ENCODE measurements around the gene SURF6. TPM values are rescaled to one million over a fixed set of nuclear protein-coding genes. Genes with fewer than 3 reads are reported as not detected.
"Not testable (repeated sequence)": the region's sequence is repeated elsewhere in the genome, so short reads cannot be mapped to it uniquely, and the experiment has no call there.

The SURF6 gene
- total and polyA plus RNA-seq, 7 donors, result 13.9 to 43.1 (median 20.1) TPM

- Histone ChIP-seq H3K27me3 (no peaks in the 10 kb centered on the region), H3K4me3 (no peak overlapping the region), H3K36me3 (no peaks in the 10 kb centered on the region), H3K4me1 (no peaks in the 10 kb centered on the region), H3K9me3 (no peaks in the 10 kb centered on the region), H3K27ac (no peak overlapping the region)
- TF ChIP-seq CTCF (IDR thresholded peaks at IDR 0.05), result no peak
- TF ChIP-seq POLR2AphosphoS5 (IDR thresholded peaks at IDR 0.05), result no peak
- TF ChIP-seq POLR2A (IDR thresholded peaks at IDR 0.05), result no peak
- TF ChIP-seq EP300 (IDR thresholded peaks at IDR 0.05), result no peak
- intact Hi-C loops (cut with DNase I), result no loop called here
- 73 to 89% methylated on average over 14 of the region's 14 CpGs for WGBS, 2 donors
- DNase-seq, result no peak
Observed at GRCh38 chr9:133322701-133323100, 13.3 kb downstream of the SURF6 start.

- intact Hi-C loops (cut with DNase I), result no loop called here
- no peaks in the 10 kb centered on the region for H3K27me3 ChIP-seq
- no peak for TF ChIP-seq POLR2AphosphoS5 (IDR thresholded peaks at IDR 0.05)
- TF ChIP-seq POLR2A (IDR thresholded peaks at IDR 0.05), result no peak
- no peak for TF ChIP-seq CTCF (IDR thresholded peaks at IDR 0.05)
- TF ChIP-seq EP300 (IDR thresholded peaks at IDR 0.05), result no peak
- no peaks in the 10 kb centered on the region for H3K36me3 ChIP-seq
- no peak overlapping the region for H3K27ac ChIP-seq
- no peak overlapping the region for H3K4me3 ChIP-seq
- WGBS, 2 donors, result 88 to 93% methylated on average over 13 of the region's 13 CpGs
- no peaks in the 10 kb centered on the region for H3K4me1 ChIP-seq
- DNase-seq, result peak; percentile 56
- H3K9me3 ChIP-seq, result no peaks in the 10 kb centered on the region
Observed at GRCh38 chr9:133321411-133321935, 14.5 kb downstream of the SURF6 start.

- intact Hi-C loops (cut with DNase I), result no loop called here
Observed at GRCh38 chr9:133320421-133320881, 15.5 kb downstream of the SURF6 start.

GRCh38 chr9:133317551-133317950, 18.4 kb downstream of the SURF6 start:
- H3K27me3 ChIP-seq; H3K27ac ChIP-seq; H3K36me3 ChIP-seq; H3K9me3 ChIP-seq; H3K4me3 ChIP-seq; H3K4me1 ChIP-seq; intact Hi-C loops (cut with DNase I): not testable (repeated sequence)
- 85 to 87% methylated on average over 13 of the region's 13 CpGs for WGBS, 2 donors
- peak; percentile 39 for DNase-seq

More at GRCh38 chr9:133320421-133320881, 15.5 kb downstream of the SURF6 start:
- Histone ChIP-seq H3K27ac (no peak overlapping the region), H3K27me3 (no peaks in the 10 kb centered on the region), H3K4me3 (no peak overlapping the region), H3K9me3 (no peaks in the 10 kb centered on the region), H3K4me1 (no peaks in the 10 kb centered on the region), H3K36me3 (no peaks in the 10 kb centered on the region)
- WGBS, 2 donors, result 86 to 87% methylated on average over 13 of the region's 13 CpGs
- DNase-seq, result peak; percentile 41
- TF ChIP-seq EP300 (IDR thresholded peaks at IDR 0.05) (no peak), POLR2A (IDR thresholded peaks at IDR 0.05) (no peak), POLR2AphosphoS5 (IDR thresholded peaks at IDR 0.05) (no peak), CTCF (IDR thresholded peaks at IDR 0.05) (no peak)

- no peak overlapping the region for H3K4me3 ChIP-seq
- no peaks in the 10 kb centered on the region for H3K36me3 ChIP-seq
- H3K4me1 ChIP-seq, result no peaks in the 10 kb centered on the region
- H3K27ac ChIP-seq, result no peak overlapping the region
- DNase-seq, result no peak
- WGBS, 2 donors, result 89 to 91% methylated on average over 2 of the region's 2 CpGs
- intact Hi-C loops (cut with DNase I), result no loop called here
- TF ChIP-seq EP300 (IDR thresholded peaks at IDR 0.05) (no peak), POLR2AphosphoS5 (IDR thresholded peaks at IDR 0.05) (no peak), CTCF (IDR thresholded peaks at IDR 0.05) (no peak), POLR2A (IDR thresholded peaks at IDR 0.05) (no peak)
- H3K9me3 ChIP-seq, result no peaks in the 10 kb centered on the region
- H3K27me3 ChIP-seq, result no peaks in the 10 kb centered on the region
Observed at GRCh38 chr9:133315997-133316396, 20.0 kb downstream of the SURF6 start.

Data from sigmoid colon (tissue), 7 donors.